Hepatocyte (in vitro differentiated cells): ENCODE results near the gene CHAC1. TPM values are rescaled to one million over a fixed set of nuclear protein-coding genes. Genes with fewer than 3 reads are reported as not detected.
"Not testable (repeated sequence)": the region's sequence is repeated elsewhere in the genome, so short reads cannot be mapped to it uniquely, and the experiment has no call there.

ENCODE experiments used
- DNase-seq: peaks from one replicate; pipeline ENCODE4 v3.0.0-alpha.2; 2016; ENCODE audit warnings: low spot score
- H2AFZ ChIP-seq: fragments of 200-600 bp; sonication (generic); 2 replicates; pipeline ENCODE4 v1.6.0; 2016; ENCODE audit warnings: antibody characterized with exemption, mild to moderate bottlenecking
- H3K27ac ChIP-seq: fragments of 200-600 bp; sonication (generic); 2 replicates; pipeline ENCODE4 v1.5.1; 2016; ENCODE audit warnings: mild to moderate bottlenecking
- H3K27me3 ChIP-seq: fragments of 200-600 bp; sonication (generic); 2 replicates; pipeline ENCODE4 v1.6.1; 2016
- H3K36me3 ChIP-seq: fragments of 200-600 bp; sonication (generic); replicated peaks from 2 replicates; pipeline ENCODE4 v1.5.1; 2016; ENCODE audit warnings: low read depth; ENCODE audit not compliant: insufficient read depth
- H3K4me1 ChIP-seq: fragments of 200-600 bp; sonication (generic); 2 replicates; pipeline ENCODE4 v1.5.1; 2016; ENCODE audit warnings: mild to moderate bottlenecking, moderate library complexity; ENCODE audit not compliant: insufficient read depth
- H3K4me2 ChIP-seq: fragments of 200-600 bp; sonication (generic); 2 replicates; pipeline ENCODE4 v1.6.0; 2016
- H3K4me3 ChIP-seq: fragments of 200-600 bp; sonication (generic); 2 replicates; pipeline ENCODE4 v1.5.1; 2016; ENCODE audit warnings: mild to moderate bottlenecking
- H3K79me2 ChIP-seq: fragments of 200-600 bp; sonication (generic); 2 replicates; pipeline ENCODE4 v1.6.0; 2017; ENCODE audit warnings: mild to moderate bottlenecking
- H3K9me2 ChIP-seq: fragments of 200-600 bp; sonication (generic); replicated peaks from 2 replicates; pipeline ENCODE4 v1.6.0; 2017; ENCODE audit warnings: mild to moderate bottlenecking; ENCODE audit not compliant: insufficient read depth
- H3K9me3 ChIP-seq: fragments of 200-600 bp; sonication (generic); 2 replicates; pipeline ENCODE4 v1.5.1; 2016; ENCODE audit warnings: low read depth, mild to moderate bottlenecking
- H4K20me1 ChIP-seq: fragments of 200-600 bp; sonication (generic); 2 replicates; pipeline ENCODE4 v1.6.0; 2016; ENCODE audit warnings: mild to moderate bottlenecking; ENCODE audit not compliant: insufficient read depth, poor library complexity, severe bottlenecking
- CTCF ChIP-seq: fragments of 200-600 bp; sonication (generic); IDR thresholded peaks from 2 replicates; pipeline ENCODE4 v1.5.1; 2016; ENCODE audit warnings: antibody characterized with exemption, mild to moderate bottlenecking; ENCODE audit not compliant: poor library complexity
- EZH2 ChIP-seq: fragments of 200-600 bp; sonication (generic); IDR thresholded peaks from 2 replicates; pipeline ENCODE4 v1.6.1; 2016; ENCODE audit warnings: antibody characterized with exemption, mild to moderate bottlenecking, borderline replicate concordance
- EZH2phosphoT487 ChIP-seq: fragments of 200-600 bp; sonication (generic); IDR thresholded peaks from one replicate; pipeline ENCODE4 v1.6.1; 2018; ENCODE audit warnings: antibody characterized with exemption, mild to moderate bottlenecking, low read depth, moderate library complexity; ENCODE audit not compliant: unreplicated experiment, severe bottlenecking
- WGBS: methylation state at CpG from one replicate; pipeline ENCODE4 v1.1.6; 2016; ENCODE audit warnings: low lambda C conversion rate; ENCODE audit errors: missing lambda C conversion rate; 5-methylcytosine and 5-hydroxymethylcytosine counted together
- polyA plus RNA-seq: library from polyadenylated mRNA; unstranded; fragments of >200 nt; fragmentation: Nextera tagmentation; extraction: Ambion mirVana; gene quantifications from 2 replicates; pipeline ENCODE4 v1.2.1, GENCODE V29; 2016
- total RNA-seq: library from RNA; depleted of rRNA; stranded (reverse); fragments of >200 nt; gene quantifications from 2 replicates; pipeline ENCODE4 v1.2.3, GENCODE V29; 2014

CHAC1 gene
- total and polyA plus RNA-seq, 2 experiments from 2014 or later, result 16.2 to 22.1 TPM

GRCh38 chr15:40959331-40960141, 6.3 kb downstream of the CHAC1 start:
- 71% methylated on average over 22 of the region's 22 CpGs for WGBS
- DNase-seq, result no peak
- Histone ChIP-seq H3K36me3 (no peaks in the 10 kb centered on the region), H3K4me2 (no peak overlapping the region), H3K9me2 (no peaks in the 10 kb centered on the region), H2AFZ (no peak overlapping the region), H3K4me1 (peaks cover 3% of the 10 kb centered on the region), H3K79me2 (peaks cover 11% of the 10 kb centered on the region), H4K20me1 (peaks cover 22% of the 10 kb centered on the region), H3K9me3 (no peaks in the 10 kb centered on the region), H3K4me3 (no peak overlapping the region), H3K27ac (no peak overlapping the region), H3K27me3 (no peaks in the 10 kb centered on the region)
- no peak for TF ChIP-seq CTCF

GRCh38 chr15:40960151-40960885, 7.0 kb downstream of the CHAC1 start:
- Histone ChIP-seq H3K36me3 (no peaks in the 10 kb centered on the region), H3K27ac (no peak overlapping the region), H3K4me3 (no peak overlapping the region), H3K27me3 (no peaks in the 10 kb centered on the region), H3K79me2 (peaks cover 3% of the 10 kb centered on the region), H4K20me1 (peaks cover 18% of the 10 kb centered on the region), H3K4me1 (peaks cover 3% of the 10 kb centered on the region), H3K4me2 (no peak overlapping the region), H3K9me3 (no peaks in the 10 kb centered on the region), H3K9me2 (no peaks in the 10 kb centered on the region), H2AFZ (no peak overlapping the region)
- TF ChIP-seq CTCF (no peak), EZH2 (no peak), EZH2phosphoT487 (no peak)
- WGBS, result 91% methylated on average over 16 of the region's 16 CpGs
- no peak for DNase-seq

- no peak for DNase-seq
- H4K20me1 ChIP-seq, result peaks cover 12% of the 10 kb centered on the region
- H3K9me2 ChIP-seq, result no peaks in the 10 kb centered on the region
- no peak overlapping the region for H3K27ac ChIP-seq
- peaks cover 5% of the 10 kb centered on the region for H3K4me1 ChIP-seq
- no peaks in the 10 kb centered on the region for H3K36me3 ChIP-seq
- H3K27me3 ChIP-seq, result no peaks in the 10 kb centered on the region
- no peak overlapping the region for H3K4me3 ChIP-seq
- H2AFZ ChIP-seq, result no peak overlapping the region
- no peaks in the 10 kb centered on the region for H3K79me2 ChIP-seq
- no peak for TF ChIP-seq CTCF
- TF ChIP-seq EZH2phosphoT487, result no peak
- no peak for TF ChIP-seq EZH2
- no peak overlapping the region for H3K4me2 ChIP-seq
- 85% methylated on average over 11 of the region's 11 CpGs for WGBS
- no peaks in the 10 kb centered on the region for H3K9me3 ChIP-seq
Measured at GRCh38 chr15:40960925-40961324, 7.7 kb downstream of the CHAC1 start.

GRCh38 chr15:40961740-40962139, 8.5 kb downstream of the CHAC1 start:
- H3K27ac ChIP-seq, H3K4me2 ChIP-seq, DNase-seq, H3K4me3 ChIP-seq, H2AFZ ChIP-seq, H4K20me1 ChIP-seq, H3K9me2 ChIP-seq, H3K9me3 ChIP-seq, H3K79me2 ChIP-seq, H3K36me3 ChIP-seq, H3K27me3 ChIP-seq: not testable (repeated sequence)
- H3K4me1 ChIP-seq, result peaks cover 13% of the 10 kb centered on the region
- WGBS, result 96% methylated on average over 10 of the region's 25 CpGs

GRCh38 chr15:40962317-40962716, 9.0 kb downstream of the CHAC1 start:
- not testable (repeated sequence) for H3K27me3 ChIP-seq, H3K4me2 ChIP-seq, H3K79me2 ChIP-seq, H3K27ac ChIP-seq, H2AFZ ChIP-seq, H3K9me3 ChIP-seq, H3K36me3 ChIP-seq, H3K9me2 ChIP-seq, DNase-seq, H4K20me1 ChIP-seq, H3K4me3 ChIP-seq
- H3K4me1 ChIP-seq, result peaks cover 17% of the 10 kb centered on the region
- 96% methylated on average over 14 of the region's 14 CpGs for WGBS
